Sigmoid colon (tissue), 4 donors: Measurements from ENCODE around the gene NELFA.

Experiments used
- CTCF ChIP-seq, 4 experiments: fragments of 450-650 bp in 3 of 4; fragments of 200-600 bp in 1 of 4; IDR thresholded peaks; one replicate each; pipeline ENCODE4 v1.5.1; 2016 to 2019; ENCODE audit warnings: antibody characterized with exemption in 4 of 4, mild to moderate bottlenecking in 3 of 4, moderate library complexity in 2 of 4
- POLR2A ChIP-seq, 2 donors: fragments of 450-650 bp; IDR thresholded peaks; one replicate each; pipeline ENCODE4 v1.6.1; 2016; ENCODE audit warnings: antibody characterized with exemption in 2 of 2, mild to moderate bottlenecking in 2 of 2, moderate library complexity in 2 of 2
- POLR2AphosphoS5 ChIP-seq, 4 donors: sonication (generic); formaldehyde crosslinking; IDR thresholded peaks; one replicate each; pipeline ENCODE4 v1.6.1; 2017; ENCODE audit warnings: antibody characterized with exemption in 4 of 4

- no peak for TF ChIP-seq POLR2A (IDR thresholded peaks at IDR 0.05)
- no peak for TF ChIP-seq CTCF (IDR thresholded peaks at IDR 0.05)
- TF ChIP-seq POLR2AphosphoS5 (IDR thresholded peaks at IDR 0.05) = no peak
Measured at GRCh38 chr4:1983053-1983845, 25.5 kb downstream of the NELFA start.
